Tibial artery (tissue), 4 donors: Measurements from ENCODE around the gene TTC13.

Source experiments
- DNase-seq, 2 donors: peaks; one replicate each; pipeline ENCODE4 v3.0.0-alpha.2; 2019
- H3K27ac ChIP-seq, 2 donors: fragments of 200-600 bp; sonication (generic) in 1 of 2; 1 replicate in 1 of 2; 2 replicates in 1 of 2; pipeline ENCODE4 v1.5.1; 2018 to 2019; ENCODE audit warnings: mild to moderate bottlenecking in 1 of 2
- H3K27me3 ChIP-seq, 2 donors: fragments of 200-600 bp; sonication (generic) in 1 of 2; one replicate each; pipeline versions ENCODE4 v1.5.1 to v1.6.0; 2016 to 2019
- H3K36me3 ChIP-seq, 3 donors: fragments of 200-600 bp; sonication (generic) in 2 of 3; one replicate each; pipeline ENCODE4 v1.5.1; 2016 to 2019; ENCODE audit warnings: mild to moderate bottlenecking in 2 of 3
- H3K4me1 ChIP-seq, 4 donors: fragments of 200-600 bp; sonication (generic) in 2 of 4; 1 replicate in 3 of 4; 2 replicates in 1 of 4; pipeline ENCODE4 v1.5.1; 2016 to 2019
- H3K4me3 ChIP-seq, 2 donors: fragments of 200-600 bp; sonication (generic) in 1 of 2; 1 replicate in 1 of 2; 2 replicates in 1 of 2; pipeline ENCODE4 v1.5.1; 2018 to 2019; ENCODE audit warnings: mild to moderate bottlenecking in 2 of 2
- H3K9me3 ChIP-seq, 3 donors: fragments of 200-600 bp; sonication (generic) in 1 of 3; one replicate each; pipeline ENCODE4 v1.5.1; 2016 to 2019
- intact Hi-C: fragments of 100-400 bp; cut with DNase I; formaldehyde crosslinking; loops from one replicate; pipeline ENCODE4 v1.15.0; 2023; ENCODE audit warnings: low total_unique reads
- TF ChIP-seq, protein P1 (sequence below), 2 experiments: fragments of 200-600 bp in 1 of 2; fragments of 450-650 bp in 1 of 2; IDR thresholded peaks; one replicate each; pipeline ENCODE4 v1.5.1; 2017 to 2019; ENCODE audit warnings: antibody characterized with exemption in 2 of 2, mild to moderate bottlenecking in 1 of 2, moderate library complexity in 1 of 2

Gene TTC13

DNA sequence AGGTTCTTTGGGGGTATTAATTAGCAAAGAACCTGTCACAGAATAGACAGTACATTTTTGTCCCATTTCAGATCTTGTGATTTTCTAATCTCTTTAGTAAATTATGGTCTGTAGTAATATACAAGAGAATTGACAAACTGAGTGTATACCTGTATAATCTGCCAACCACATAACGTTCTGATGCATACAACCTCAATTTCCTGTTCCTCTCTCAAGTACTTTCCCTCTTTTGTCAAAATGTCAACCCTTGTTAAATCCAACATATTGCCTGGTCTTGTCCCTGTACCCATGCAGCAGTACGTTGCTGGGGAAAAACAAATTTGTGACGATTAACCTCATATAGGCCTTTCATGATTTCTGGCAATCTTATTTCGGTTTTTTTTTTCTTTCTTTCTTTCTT lies 1.3 kb upstream of the TTC13 start:
- TF ChIP-seq, protein P1, sequence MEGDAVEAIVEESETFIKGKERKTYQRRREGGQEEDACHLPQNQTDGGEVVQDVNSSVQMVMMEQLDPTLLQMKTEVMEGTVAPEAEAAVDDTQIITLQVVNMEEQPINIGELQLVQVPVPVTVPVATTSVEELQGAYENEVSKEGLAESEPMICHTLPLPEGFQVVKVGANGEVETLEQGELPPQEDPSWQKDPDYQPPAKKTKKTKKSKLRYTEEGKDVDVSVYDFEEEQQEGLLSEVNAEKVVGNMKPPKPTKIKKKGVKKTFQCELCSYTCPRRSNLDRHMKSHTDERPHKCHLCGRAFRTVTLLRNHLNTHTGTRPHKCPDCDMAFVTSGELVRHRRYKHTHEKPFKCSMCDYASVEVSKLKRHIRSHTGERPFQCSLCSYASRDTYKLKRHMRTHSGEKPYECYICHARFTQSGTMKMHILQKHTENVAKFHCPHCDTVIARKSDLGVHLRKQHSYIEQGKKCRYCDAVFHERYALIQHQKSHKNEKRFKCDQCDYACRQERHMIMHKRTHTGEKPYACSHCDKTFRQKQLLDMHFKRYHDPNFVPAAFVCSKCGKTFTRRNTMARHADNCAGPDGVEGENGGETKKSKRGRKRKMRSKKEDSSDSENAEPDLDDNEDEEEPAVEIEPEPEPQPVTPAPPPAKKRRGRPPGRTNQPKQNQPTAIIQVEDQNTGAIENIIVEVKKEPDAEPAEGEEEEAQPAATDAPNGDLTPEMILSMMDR (IDR thresholded peaks at IDR 0.05) = no peak
- H3K27ac ChIP-seq = no peak overlapping the region
- peaks cover 5 to 26% (median 15%) of the 10 kb centered on the region in 4 donors for H3K4me1 ChIP-seq
- H3K27me3 ChIP-seq = no peaks in the 10 kb centered on the region
- intact Hi-C loops = loop anchor here (5.0 to 10.0 kb wide), 3 partner anchors 53 to 183 kb away; partner anchors contain the start of gene C1orf198
- no peaks in the 10 kb centered on the region for H3K9me3 ChIP-seq
- H3K4me3 ChIP-seq = peak overlapping the region in 1 of 2 donors; percentile 85
- no peak for DNase-seq
- H3K36me3 ChIP-seq = peaks cover 0 to 18% (median 0%) of the 10 kb centered on the region in 3 donors

DNA sequence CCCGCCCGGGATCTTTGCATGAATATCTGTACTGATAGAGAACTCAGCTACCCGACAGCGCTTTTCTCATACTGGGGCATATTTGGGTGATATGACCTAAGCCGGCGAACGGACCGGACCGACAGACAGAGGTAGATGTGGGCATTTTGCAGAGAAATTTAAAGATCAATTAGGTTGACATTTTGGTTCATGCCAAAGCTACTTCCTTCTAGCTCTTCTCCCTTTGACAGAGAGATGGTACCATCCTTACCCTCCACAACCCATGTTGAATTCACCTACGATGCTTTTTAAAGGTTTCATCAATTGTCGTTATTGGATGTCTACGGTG lies 692 bp upstream of the TTC13 start:
- Histone ChIP-seq H3K27ac (peak overlapping the region; percentile 48 to 69), H3K9me3 (no peaks in the 10 kb centered on the region), H3K27me3 (no peaks in the 10 kb centered on the region), H3K4me1 (peaks cover 5 to 26% (median 15%) of the 10 kb centered on the region in 4 donors), H3K36me3 (peaks cover 0 to 18% (median 0%) of the 10 kb centered on the region in 3 donors), H3K4me3 (peak overlapping the region; percentile 85 to 95)
- intact Hi-C loops = loop anchor here (5.0 to 10.0 kb wide), 3 partner anchors 52 to 182 kb away; partner anchors contain the start of gene C1orf198
- TF ChIP-seq, protein P1 (IDR thresholded peaks at IDR 0.05) = no peak
- DNase-seq = no peak

DNA sequence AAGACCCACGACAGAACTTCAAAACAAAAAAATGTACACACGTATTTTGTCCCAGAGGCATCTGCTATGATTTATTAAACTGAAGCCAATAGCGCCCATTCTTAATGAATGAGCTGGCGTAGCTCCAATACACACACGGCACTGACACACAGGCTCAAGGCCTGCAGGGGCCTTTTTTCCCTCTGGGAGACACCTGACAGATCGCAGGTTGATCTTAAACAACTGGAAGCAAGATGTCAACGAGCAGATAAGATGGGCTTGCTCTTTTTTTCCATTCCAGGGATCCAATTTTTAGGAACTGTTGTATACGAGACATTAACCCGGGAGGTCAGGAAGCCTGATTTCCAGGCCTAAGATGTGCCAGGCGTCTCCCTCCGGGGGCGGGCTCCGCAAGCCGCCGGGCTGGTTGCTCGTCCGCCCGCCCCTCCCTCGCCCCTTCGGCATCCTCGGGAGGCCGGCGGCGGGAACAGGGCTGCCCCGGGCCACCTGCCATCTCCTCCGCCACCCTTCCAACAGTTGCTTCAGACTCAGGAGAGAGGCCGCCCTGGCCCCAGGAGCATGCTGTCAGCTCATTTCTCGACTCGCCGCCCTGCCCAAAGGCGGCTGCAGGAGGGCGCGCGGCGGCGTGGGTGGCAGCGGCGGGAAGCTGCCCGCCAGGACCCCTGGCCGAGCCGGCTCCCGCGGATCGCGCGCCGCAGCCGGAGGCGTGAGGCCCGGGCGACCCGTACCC lies 735 bp downstream of the TTC13 start:
- no peaks in the 10 kb centered on the region for H3K9me3 ChIP-seq
- H3K27me3 ChIP-seq = no peaks in the 10 kb centered on the region
- peak overlapping the region; percentile 85 to 95 for H3K4me3 ChIP-seq
- intact Hi-C loops = loop anchor here (5.0 to 10.0 kb wide), 3 partner anchors 51 to 181 kb away; partner anchors contain the start of gene C1orf198
- peak overlapping the region; percentile 65 to 69 for H3K27ac ChIP-seq
- peaks cover 0 to 17% (median 0%) of the 10 kb centered on the region in 3 donors for H3K36me3 ChIP-seq
- TF ChIP-seq, protein P1 (IDR thresholded peaks at IDR 0.05) = no peak
- H3K4me1 ChIP-seq = peaks cover 5 to 26% (median 15%) of the 10 kb centered on the region in 4 donors
- DNase-seq = peak in 1 of 2 donors; percentile 25

DNA sequence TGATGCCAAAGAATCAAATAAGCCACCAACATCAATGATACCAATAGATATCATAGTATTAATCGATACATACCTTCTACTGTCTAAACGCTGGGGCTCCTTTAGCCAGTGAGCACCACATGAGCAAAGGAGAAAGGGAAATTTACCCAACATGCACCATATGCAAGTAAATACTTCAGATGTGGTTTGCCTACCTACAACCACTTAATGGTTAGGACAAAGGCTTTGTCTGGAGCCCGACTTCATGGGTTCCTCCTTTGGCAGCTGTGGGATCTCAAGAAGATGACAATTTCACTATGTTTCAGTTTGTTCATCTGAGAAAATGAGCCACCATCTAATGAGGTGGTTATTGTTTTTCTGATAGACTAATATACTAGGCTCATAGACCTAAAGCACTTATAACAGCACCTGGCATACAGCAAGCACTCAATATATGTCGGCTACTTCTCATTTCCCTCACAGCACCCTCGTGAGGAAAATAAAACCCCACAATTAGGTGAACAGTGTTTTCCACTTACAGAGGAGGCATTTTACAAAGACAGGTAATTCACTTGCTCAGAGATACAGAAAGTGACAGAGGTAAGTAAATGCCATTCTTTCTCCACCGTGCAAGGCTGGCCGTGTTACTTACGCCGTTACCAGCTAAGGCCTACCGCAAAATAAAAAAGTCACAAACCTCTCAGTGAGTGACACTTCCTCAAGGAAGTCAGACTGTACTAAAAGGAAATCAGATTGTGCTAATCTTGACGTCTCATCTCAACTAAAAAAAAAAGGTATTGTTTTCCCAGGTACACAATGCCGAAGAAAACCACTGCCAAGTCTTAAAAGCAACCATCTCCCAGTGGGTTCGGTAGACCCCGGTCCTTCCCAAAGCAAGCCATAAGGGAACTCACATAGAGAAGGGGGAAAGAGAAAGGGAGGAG lies 1.6 kb downstream of the TTC13 start:
- TF ChIP-seq, protein P1 (IDR thresholded peaks at IDR 0.05) = no peak
- H3K4me3 ChIP-seq = peak overlapping the region; percentile 85 to 95
- peaks cover 5 to 26% (median 15%) of the 10 kb centered on the region in 4 donors for H3K4me1 ChIP-seq
- no peaks in the 10 kb centered on the region for H3K9me3 ChIP-seq
- no peak for DNase-seq
- peak overlapping the region in 1 of 2 donors; percentile 69 for H3K27ac ChIP-seq
- no peaks in the 10 kb centered on the region for H3K27me3 ChIP-seq
- H3K36me3 ChIP-seq = peaks cover 0 to 10% (median 0%) of the 10 kb centered on the region in 3 donors
- intact Hi-C loops = loop anchor here (5.0 to 10.0 kb wide), 3 partner anchors 50 to 180 kb away; partner anchors contain the start of gene C1orf198

DNA sequence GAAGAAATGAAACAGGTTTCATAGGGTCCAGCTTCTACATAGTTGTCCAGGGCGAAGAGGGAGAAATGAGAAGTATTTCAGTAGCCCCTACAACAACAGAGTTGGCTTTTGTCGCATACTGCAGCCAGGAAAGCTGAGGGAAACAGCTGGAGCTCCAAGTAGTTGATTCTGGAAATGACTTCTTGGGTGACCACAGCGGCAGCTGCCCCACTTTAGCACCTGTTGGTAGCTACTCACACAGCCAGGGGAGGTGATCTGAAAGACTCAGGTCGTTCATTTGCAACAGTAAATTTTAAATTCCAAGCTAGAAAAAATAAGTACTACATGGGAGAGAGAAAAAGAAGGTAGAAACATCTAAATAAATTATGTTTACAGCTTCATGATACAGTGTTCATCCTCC lies 2.3 kb downstream of the TTC13 start:
- Histone ChIP-seq H3K36me3 (peaks cover 0 to 10% (median 0%) of the 10 kb centered on the region in 3 donors), H3K27ac (no peak overlapping the region), H3K4me1 (peaks cover 5 to 26% (median 15%) of the 10 kb centered on the region in 4 donors), H3K9me3 (no peaks in the 10 kb centered on the region), H3K4me3 (no peak overlapping the region), H3K27me3 (no peaks in the 10 kb centered on the region)
- intact Hi-C loops = loop anchor here (5.0 to 10.0 kb wide), 3 partner anchors 49 to 179 kb away; partner anchors contain the start of gene C1orf198
- no peak for DNase-seq
- TF ChIP-seq, protein P1 (IDR thresholded peaks at IDR 0.05) = no peak
